Esophagus squamous epithelium (tissue), 5 donors: Measurements from ENCODE around the gene PPP1CC. TPM values are rescaled to one million over a fixed set of nuclear protein-coding genes. Genes with fewer than 3 reads are reported as not detected.

ENCODE experiments used
- DNase-seq: peaks from one replicate; lab custom pipeline; 2025; lab: John Stamatoyannopoulos, UW
- H3K27ac ChIP-seq, 4 donors: fragments of 200-600 bp; sonication (generic); one replicate each; pipeline ENCODE4 v1.5.1; 2016 to 2019; ENCODE audit warnings: mild to moderate bottlenecking in 1 of 4
- H3K27me3 ChIP-seq, 4 donors: fragments of 200-600 bp; sonication (generic); 1 replicate in 3 of 4; 2 replicates in 1 of 4; pipeline versions ENCODE4 v1.5.1 to v1.6.0; 2017 to 2021; ENCODE audit warnings: antibody characterized with exemption in 1 of 4
- H3K36me3 ChIP-seq, 3 donors: fragments of 200-600 bp; sonication (generic); one replicate each; pipeline ENCODE4 v1.5.1; 2016 to 2019
- H3K4me1 ChIP-seq, 3 donors: fragments of 200-600 bp; sonication (generic); one replicate each; pipeline ENCODE4 v1.5.1; 2017 to 2019
- H3K4me3 ChIP-seq, 4 donors: fragments of 200-600 bp; sonication (generic); 1 replicate in 3 of 4; 2 replicates in 1 of 4; pipeline ENCODE4 v1.5.1; 2016 to 2019; ENCODE audit warnings: mild to moderate bottlenecking in 2 of 4, moderate library complexity in 1 of 4
- H3K9me3 ChIP-seq, 3 donors: fragments of 200-600 bp; sonication (generic); one replicate each; pipeline ENCODE4 v1.5.1; 2016 to 2019
- CTCF ChIP-seq, 6 experiments: fragments of 450-650 bp in 4 of 6; fragments of 200-600 bp in 2 of 6; sonication (generic) in 2 of 6; IDR thresholded peaks; one replicate each; pipeline ENCODE4 v1.5.1; 2016 to 2019; ENCODE audit warnings: antibody characterized with exemption in 6 of 6, mild to moderate bottlenecking in 4 of 6, moderate library complexity in 4 of 6
- POLR2A ChIP-seq, 4 donors: fragments of 450-650 bp; IDR thresholded peaks; one replicate each; pipeline ENCODE4 v1.6.1; 2017; ENCODE audit warnings: antibody characterized with exemption in 4 of 4, mild to moderate bottlenecking in 4 of 4, moderate library complexity in 3 of 4
- WGBS, 2 donors: methylation state at CpG; one replicate each; pipeline ENCODE4 v1.1.5; 2018; 5-methylcytosine and 5-hydroxymethylcytosine counted together
- intact Hi-C: fragments of 100-400 bp; cut with DNase I; formaldehyde crosslinking; loops from one replicate; pipeline ENCODE4 v1.15.0; 2022
- total RNA-seq, 4 donors: library from RNA; depleted of rRNA; stranded (reverse); fragments of >200 nt; gene quantifications; one replicate each; pipeline ENCODE4 v1.1.0, GENCODE V29; 2016
- donor health status: DM: yes; HTN: yes; CAD: no.

The PPP1CC gene
- total RNA-seq, 4 donors from 2014 or later = 55.3 to 127 (median 114) TPM

- no peaks in the 10 kb centered on the region for H3K36me3 ChIP-seq
- no peak overlapping the region for H3K27ac ChIP-seq
- H3K4me3 ChIP-seq = no peak overlapping the region
- peaks cover 0 to 18% (median 7%) of the 10 kb centered on the region in 3 donors for H3K4me1 ChIP-seq
- TF ChIP-seq POLR2A (IDR thresholded peaks at IDR 0.05) (no peak), CTCF (IDR thresholded peaks at IDR 0.05) (no peak)
- WGBS, 2 donors = 80 to 81% methylated on average over 2 of the region's 2 CpGs
- intact Hi-C loops = no loop called here
- H3K27me3 ChIP-seq = no peaks in the 10 kb centered on the region
- no peaks in the 10 kb centered on the region for H3K9me3 ChIP-seq
- no peak for DNase-seq
Measured at GRCh38 chr12:110697236-110697635, 45.5 kb downstream of the PPP1CC start.

- TF ChIP-seq POLR2A (IDR thresholded peaks at IDR 0.05) = no peak
- no peak for TF ChIP-seq CTCF (IDR thresholded peaks at IDR 0.05)
- H3K4me3 ChIP-seq = no peak overlapping the region
Measured at GRCh38 chr12:110696283-110696682, 46.4 kb downstream of the PPP1CC start.

GRCh38 chr12:110694330-110694901 is 48.3 kb downstream of the PPP1CC start:
- Histone ChIP-seq H3K27me3 (no peaks in the 10 kb centered on the region), H3K9me3 (no peaks in the 10 kb centered on the region), H3K4me1 (peaks cover 3 to 28% (median 13%) of the 10 kb centered on the region in 3 donors), H3K27ac (peak overlapping the region in 3 of 4 donors; percentile 16 to 58 (median 45)), H3K4me3 (no peak overlapping the region), H3K36me3 (no peaks in the 10 kb centered on the region)
- intact Hi-C loops = no loop called here
- TF ChIP-seq POLR2A (IDR thresholded peaks at IDR 0.05) (no peak), CTCF (IDR thresholded peaks at IDR 0.05) (no peak)
- 77% methylated on average over 8 of the region's 12 CpGs; no CpG with 5 or more reads in 1 of the 2 donors for WGBS, 2 donors
- no peak for DNase-seq

More at GRCh38 chr12:110696283-110696682, 46.4 kb downstream of the PPP1CC start:
- DNase-seq = no peak
- Histone ChIP-seq H3K9me3 (no peaks in the 10 kb centered on the region), H3K27ac (no peak overlapping the region), H3K4me1 (peaks cover 0 to 18% (median 7%) of the 10 kb centered on the region in 3 donors), H3K27me3 (no peaks in the 10 kb centered on the region), H3K36me3 (no peaks in the 10 kb centered on the region)
- intact Hi-C loops = no loop called here
- 79 to 89% methylated on average over 3 of the region's 3 CpGs for WGBS, 2 donors

GRCh38 chr12:110693731-110694130 is 49.0 kb downstream of the PPP1CC start:
- 55 to 65% methylated on average over 7 of the region's 7 CpGs for WGBS, 2 donors
- TF ChIP-seq POLR2A (IDR thresholded peaks at IDR 0.05) (no peak), CTCF (IDR thresholded peaks at IDR 0.05) (no peak)
- Histone ChIP-seq H3K4me1 (peaks cover 8 to 29% (median 12%) of the 10 kb centered on the region in 3 donors), H3K27me3 (peaks cover 0 to 6% (median 0%) of the 10 kb centered on the region in 4 donors), H3K27ac (peak overlapping the region in 3 of 4 donors; percentile 16 to 58 (median 45)), H3K4me3 (no peak overlapping the region), H3K36me3 (no peaks in the 10 kb centered on the region), H3K9me3 (no peaks in the 10 kb centered on the region)
- no peak for DNase-seq
- intact Hi-C loops = no loop called here

GRCh38 chr12:110690127-110690430 is 52.6 kb downstream of the PPP1CC start:
- Histone ChIP-seq H3K4me1 (peaks cover 8 to 34% (median 16%) of the 10 kb centered on the region in 3 donors), H3K4me3 (peak overlapping the region in 3 of 4 donors; percentile 68 to 85 (median 68)), H3K36me3 (no peaks in the 10 kb centered on the region), H3K27me3 (peaks cover 0 to 22% (median 0%) of the 10 kb centered on the region in 4 donors), H3K9me3 (no peaks in the 10 kb centered on the region), H3K27ac (peak overlapping the region in 3 of 4 donors; percentile 82 to 88 (median 86))
- TF ChIP-seq CTCF (IDR thresholded peaks at IDR 0.05) (no peak), POLR2A (IDR thresholded peaks at IDR 0.05) (no peak)
- no peak for DNase-seq
- 34 to 41% methylated on average over 3 to 4 of the region's 4 CpGs for WGBS, 2 donors
- intact Hi-C loops = no loop called here
